HCT116 (cell line): ENCODE data around the gene IL17REL. TPM values are rescaled to one million over a fixed set of nuclear protein-coding genes. Genes with fewer than 3 reads are reported as not detected.

Experiments used
- ATAC-seq: fragments of 200-7000 bp; cut with Tn5 transposase; 2 replicates; pipeline ENCODE4 v1.9.1; 2020; ENCODE audit warnings: mild to moderate bottlenecking, moderate library complexity
- BruUV-seq: library from RNA; stranded (reverse); fragments of 400-500 nt; replicated peaks from 2 replicates; lab custom pipeline; 2021; lab: Mats Ljungman, UMichigan
- CTCF ChIA-PET: fragments of 300-600 bp; sonication (Branson Sonifier 250); formaldehyde crosslinking; loops from one replicate; lab custom pipeline; 2021; ENCODE audit warnings: antibody characterized with exemption; lab: Charles Lee
- POLR2A ChIA-PET: fragments of 300-600, 350-600 bp; sonication (Branson Sonifier 250); formaldehyde crosslinking; loops from one replicate; lab custom pipeline; 2021; ENCODE audit warnings: antibody characterized with exemption; lab: Charles Lee
- RAD21 ChIA-PET, 2 experiments: fragments of 300-600 bp; sonication (Branson Sonifier 250); formaldehyde crosslinking; loops; one replicate each; lab custom pipeline; 2023; ENCODE audit warnings: low total read pairs in 2 of 2; ENCODE audit not compliant: uncharacterized antibody in 2 of 2, unreplicated experiment in 2 of 2, low non-redundant PET in 1 of 2; lab: Charles Lee
- DNase-seq: peaks from one replicate; pipeline ENCODE4 v3.0.0-alpha.2; 2010; ENCODE audit warnings: low read depth, low spot score
- H2AFZ ChIP-seq: fragments of 200-600 bp; shearing (Covaris generic), sonication (generic); 2 replicates; pipeline ENCODE4 v1.6.1; 2017; ENCODE audit warnings: low read depth, mixed run types, mixed read lengths, antibody characterized with exemption, low read length; ENCODE audit not compliant: poor library complexity, severe bottlenecking
- H3K27ac ChIP-seq: 2 replicates; pipeline ENCODE4 v1.5.1; 2012; ENCODE audit warnings: low read depth, low read length
- H3K27me3 ChIP-seq: fragments of 200-600 bp; sonication (generic); 2 replicates; pipeline ENCODE4 v1.6.1; 2016; ENCODE audit warnings: mixed run types, low read length, mixed read lengths; ENCODE audit not compliant: insufficient read depth
- H3K36me3 ChIP-seq, 2 experiments: fragments of 200-500 bp in 1 of 2; fragments of 200-600 bp in 1 of 2; sonication (Bioruptor generic) in 1 of 2; sonication (generic) in 1 of 2; 2 replicates each; pipeline versions ENCODE4 v1.5.1 to v1.6.1; 2014 to 2016; ENCODE audit warnings: low read length in 2 of 2, inconsistent platforms in 1 of 2, mixed read lengths in 1 of 2, mixed run types in 1 of 2; ENCODE audit not compliant: insufficient read depth in 2 of 2, control insufficient read depth in 1 of 2
- H3K4me1 ChIP-seq, 2 experiments: fragments of 200-600 bp in 1 of 2; sonication (generic) in 1 of 2; 2 replicates each; pipeline versions ENCODE4 v1.5.1 to v1.6.1; 2012 to 2017; ENCODE audit warnings: low read length in 2 of 2, inconsistent platforms in 1 of 2, mild to moderate bottlenecking in 1 of 2, mixed read lengths in 1 of 2, mixed run types in 1 of 2, moderate library complexity in 1 of 2; ENCODE audit not compliant: insufficient read depth in 2 of 2, control insufficient read depth in 1 of 2
- H3K4me2 ChIP-seq: fragments of 200-600 bp; sonication (generic); 2 replicates; pipeline ENCODE4 v1.6.1; 2017; ENCODE audit warnings: mixed run types, low read length, mixed read lengths
- H3K4me3 ChIP-seq, 2 experiments: fragments of 200-600 bp in 1 of 2; sonication (generic) in 1 of 2; replicated peaks in 1 of 2; 2 replicates each; pipeline ENCODE4 v1.5.1; 2011 to 2016; ENCODE audit warnings: low read length in 2 of 2, control low read depth in 1 of 2, low read depth in 1 of 2, mild to moderate bottlenecking in 1 of 2, mixed read lengths in 1 of 2, mixed run types in 1 of 2
- H3K79me2 ChIP-seq: fragments of 200-600 bp; sonication (generic); 2 replicates; pipeline ENCODE4 v1.6.1; 2017; ENCODE audit warnings: mild to moderate bottlenecking, mixed run types, low read length, moderate library complexity, mixed read lengths; ENCODE audit not compliant: insufficient read depth
- H3K9ac ChIP-seq: fragments of 200-600 bp; sonication (generic); 2 replicates; pipeline ENCODE4 v1.6.1; 2016; ENCODE audit warnings: low read length, mixed read lengths
- H3K9me2 ChIP-seq: fragments of 200-600 bp; sonication (generic), shearing (Covaris generic); 2 replicates; pipeline ENCODE4 v1.6.1; 2017; ENCODE audit warnings: mixed run types, mild to moderate bottlenecking, moderate library complexity; ENCODE audit not compliant: insufficient read depth
- H3K9me3 ChIP-seq, 2 experiments: fragments of 200-500 bp in 1 of 2; fragments of 200-600 bp in 1 of 2; sonication (Bioruptor generic) in 1 of 2; sonication (generic) in 1 of 2; 2 replicates each; pipeline ENCODE4 v1.6.1; 2014 to 2017; ENCODE audit warnings: low read length in 2 of 2, mixed read lengths in 2 of 2, inconsistent platforms in 1 of 2, low read depth in 1 of 2, mild to moderate bottlenecking in 1 of 2, mixed run types in 1 of 2, moderate library complexity in 1 of 2; ENCODE audit not compliant: control insufficient read depth in 1 of 2, insufficient read depth in 1 of 2
- H4K20me1 ChIP-seq: fragments of 200-600 bp; sonication (generic), shearing (Covaris generic); 2 replicates; pipeline ENCODE4 v1.6.1; 2017; ENCODE audit warnings: mixed run types, mild to moderate bottlenecking, moderate library complexity; ENCODE audit not compliant: insufficient read depth
- EZH2 ChIP-seq: fragments of 200-600 bp; sonication (generic); IDR thresholded peaks from 2 replicates; pipeline ENCODE4 v1.6.1; 2017; ENCODE audit warnings: antibody characterized with exemption, mixed run types
- EZH2phosphoT487 ChIP-seq: fragments of 200-600 bp; IDR thresholded peaks from 2 replicates; pipeline ENCODE4 v1.6.1; 2018; ENCODE audit warnings: antibody characterized with exemption, borderline replicate concordance
- POLR2AphosphoS5 ChIP-seq: IDR thresholded peaks from 2 replicates; pipeline ENCODE4 v1.6.1; 2011; ENCODE audit warnings: mild to moderate bottlenecking, low read depth, low read length, moderate library complexity
- SRF ChIP-seq: IDR thresholded peaks from 2 replicates; pipeline ENCODE4 v1.6.1; 2012; ENCODE audit warnings: low read depth
- TCF7L2 ChIP-seq: IDR thresholded peaks from 2 replicates; pipeline ENCODE4 v1.7.0; 2011; ENCODE audit warnings: borderline replicate concordance, inconsistent platforms; ENCODE audit not compliant: insufficient read depth, insufficient read length; ENCODE audit errors: extremely low read depth
- ZFX ChIP-seq: fragments of 450-650 bp; IDR thresholded peaks from 2 replicates; pipeline ENCODE4 v1.6.1; 2017
- ZNF274 ChIP-seq: fragments of 200-500 bp; sonication (Bioruptor generic); IDR thresholded peaks from 2 replicates; pipeline ENCODE4 v1.6.1; 2014; ENCODE audit warnings: mild to moderate bottlenecking, low read depth, low read length, inconsistent platforms
- intact Hi-C: fragments of 100-400 bp; cut with micrococcal nuclease; formaldehyde crosslinking; loops from 2 replicates; pipeline ENCODE4 v1.10.0; 2022
- total RNA-seq: library from RNA; stranded (reverse); gene quantifications from one replicate; pipeline ENCODE4 v1.2.1, GENCODE V29; 2021; ENCODE audit not compliant: unreplicated experiment
- TF ChIP-seq, protein P1 (sequence below): IDR thresholded peaks from 2 replicates; pipeline ENCODE4 v1.6.1; 2011; ENCODE audit warnings: mild to moderate bottlenecking, low read length, moderate library complexity; ENCODE audit not compliant: insufficient replicate concordance; ENCODE audit errors: extremely low read depth

Gene IL17REL
- total RNA-seq, 1 experiment from 2014 or later = not detected

DNA sequence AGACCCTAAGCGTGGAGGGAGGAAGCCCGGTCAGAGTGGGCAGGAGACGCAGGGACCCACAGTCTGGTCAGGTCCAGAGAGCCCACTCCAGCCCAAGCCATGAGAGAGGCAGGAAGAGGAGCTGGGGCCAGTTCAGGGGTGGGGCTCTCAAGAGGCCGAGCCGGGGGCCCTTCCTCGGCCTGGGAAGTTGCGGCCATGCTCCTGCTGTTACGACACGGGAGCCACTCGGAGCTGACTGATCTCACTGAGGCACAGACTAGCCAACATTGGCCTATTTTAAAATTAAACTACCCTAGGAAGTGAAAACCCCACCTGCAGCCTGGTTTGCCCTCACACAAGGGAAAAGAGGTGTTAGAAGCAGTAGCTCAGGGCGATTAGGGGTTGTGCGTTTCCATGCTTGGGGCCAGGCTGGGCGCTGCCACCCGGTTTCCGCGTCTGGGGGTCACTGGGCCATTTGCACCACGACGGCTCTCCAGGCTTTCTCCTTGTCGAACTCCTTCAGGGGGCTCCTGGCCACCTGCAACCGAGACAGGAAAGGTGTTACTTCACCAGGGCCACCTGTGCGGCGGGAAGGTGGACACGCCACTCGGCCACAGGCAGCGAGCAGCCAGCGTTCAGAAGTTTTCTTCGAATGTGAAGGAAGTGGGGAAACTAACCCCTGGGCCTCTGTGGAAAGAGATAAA, 48.7 kb upstream of the IL17REL start (continued):
- TF ChIP-seq ZNF274 (no peak), POLR2AphosphoS5 (no peak), TCF7L2 (no peak)
- TF ChIP-seq, all 23 proteins: peak for 0

DNA sequence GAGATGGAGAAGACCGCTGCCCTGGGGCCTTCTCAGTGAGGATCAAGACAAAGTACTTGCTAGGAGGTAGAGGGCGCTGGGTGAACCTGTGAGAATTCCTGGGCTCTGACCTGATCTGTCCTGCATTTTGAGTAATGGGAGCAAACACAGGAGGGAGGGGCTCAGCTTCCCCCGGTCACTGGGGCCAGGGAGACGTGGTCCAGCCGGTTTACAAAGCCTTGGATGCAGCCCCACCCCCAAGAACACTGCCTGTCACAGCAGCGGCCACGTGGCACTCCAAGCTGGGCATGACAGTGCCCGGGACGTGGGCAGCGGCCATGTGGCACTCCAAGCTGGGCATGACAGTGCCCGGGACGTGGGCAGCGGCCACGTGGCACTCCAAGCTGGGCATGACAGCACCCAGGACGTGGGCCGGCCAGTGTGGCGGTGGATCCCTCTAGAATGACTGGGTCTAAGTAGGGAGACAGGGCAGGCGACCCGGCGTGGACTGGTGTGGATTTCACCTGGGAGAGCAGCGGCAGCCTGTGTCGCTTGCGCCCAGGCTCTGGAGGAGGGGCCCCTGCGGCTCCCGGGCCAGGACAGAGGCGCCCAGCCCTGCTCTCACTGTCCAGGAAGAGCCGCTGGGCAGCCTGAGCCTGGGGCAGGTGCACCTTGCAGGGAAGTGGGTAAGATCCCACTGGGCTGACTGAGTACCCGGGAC, 48.0 kb upstream of the IL17REL start:
- RAD21 ChIA-PET = no interaction called here
- ATAC-seq = no peak
- TF ChIP-seq, protein P1, sequence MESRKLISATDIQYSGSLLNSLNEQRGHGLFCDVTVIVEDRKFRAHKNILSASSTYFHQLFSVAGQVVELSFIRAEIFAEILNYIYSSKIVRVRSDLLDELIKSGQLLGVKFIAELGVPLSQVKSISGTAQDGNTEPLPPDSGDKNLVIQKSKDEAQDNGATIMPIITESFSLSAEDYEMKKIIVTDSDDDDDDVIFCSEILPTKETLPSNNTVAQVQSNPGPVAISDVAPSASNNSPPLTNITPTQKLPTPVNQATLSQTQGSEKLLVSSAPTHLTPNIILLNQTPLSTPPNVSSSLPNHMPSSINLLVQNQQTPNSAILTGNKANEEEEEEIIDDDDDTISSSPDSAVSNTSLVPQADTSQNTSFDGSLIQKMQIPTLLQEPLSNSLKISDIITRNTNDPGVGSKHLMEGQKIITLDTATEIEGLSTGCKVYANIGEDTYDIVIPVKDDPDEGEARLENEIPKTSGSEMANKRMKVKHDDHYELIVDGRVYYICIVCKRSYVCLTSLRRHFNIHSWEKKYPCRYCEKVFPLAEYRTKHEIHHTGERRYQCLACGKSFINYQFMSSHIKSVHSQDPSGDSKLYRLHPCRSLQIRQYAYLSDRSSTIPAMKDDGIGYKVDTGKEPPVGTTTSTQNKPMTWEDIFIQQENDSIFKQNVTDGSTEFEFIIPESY = no peak
- TF ChIP-seq EZH2phosphoT487 (no peak), TCF7L2 (no peak), EZH2 (no peak), SRF (no peak), ZFX (no peak)
- H3K4me2 ChIP-seq = no peak overlapping the region
- POLR2A ChIA-PET = no interaction called here
- no peaks in the 10 kb centered on the region for H3K9me3 ChIP-seq
- DNase-seq = no peak
- no peaks in the 10 kb centered on the region for H3K9me2 ChIP-seq
- no peak overlapping the region for H2AFZ ChIP-seq
- CTCF ChIA-PET = no interaction called here
- no peaks in the 10 kb centered on the region for H3K79me2 ChIP-seq
- no peaks in the 10 kb centered on the region for H4K20me1 ChIP-seq
- H3K36me3 ChIP-seq = no peaks in the 10 kb centered on the region
- intact Hi-C loops = no loop called here
- no peak overlapping the region for H3K27ac ChIP-seq
- no TSS peak for BruUV-seq
- H3K4me3 ChIP-seq = no peak overlapping the region
- H3K4me1 ChIP-seq = no peaks in the 10 kb centered on the region
- H3K27me3 ChIP-seq = no peaks in the 10 kb centered on the region
- H3K9ac ChIP-seq = no peak overlapping the region
